Colonic mucosa (tissue), 4 donors: ENCODE measurements around the gene FIGNL1. TPM values are rescaled to one million over a fixed set of nuclear protein-coding genes. Genes with fewer than 3 reads are reported as not detected.

ENCODE experiments used
- DNase-seq: peaks from one replicate; pipeline ENCODE4 v3.0.0-alpha.2; 2020
- H3K27ac ChIP-seq: fragments of 200-600 bp; one replicate; pipeline ENCODE4 v1.8.0; 2021
- H3K27me3 ChIP-seq: fragments of 200-600 bp; one replicate; pipeline ENCODE4 v1.8.0; 2021
- H3K36me3 ChIP-seq: fragments of 200-600 bp; one replicate; pipeline ENCODE4 v1.8.0; 2021
- H3K4me1 ChIP-seq: fragments of 200-600 bp; one replicate; pipeline ENCODE4 v1.8.0; 2021; ENCODE audit warnings: mild to moderate bottlenecking
- H3K4me3 ChIP-seq: fragments of 200-600 bp; one replicate; pipeline ENCODE4 v1.8.0; 2021
- H3K9ac ChIP-seq, 2 donors: one replicate each; pipeline ENCODE4 v1.7.0; 2013; ENCODE audit warnings: control low read depth in 2 of 2, low read depth in 2 of 2, low read length in 2 of 2
- H3K9me3 ChIP-seq: fragments of 200-600 bp; one replicate; pipeline ENCODE4 v1.8.0; 2021
- CTCF ChIP-seq: fragments of 200-600 bp; IDR thresholded peaks from one replicate; pipeline ENCODE4 v1.8.0; 2022; ENCODE audit warnings: antibody characterized with exemption, mild to moderate bottlenecking
- intact Hi-C: fragments of 100-400 bp; cut with DNase I; formaldehyde crosslinking; loops from one replicate; pipeline ENCODE4 v1.14.1; 2022
- total RNA-seq, 2 donors: library from RNA; stranded (reverse); fragmentation: NEBNext Ultra II Directional in 1 of 2; extraction: Animal tissue kit (Norgen Biotek cat#: 25700) in 1 of 2; gene quantifications; one replicate each; pipeline ENCODE4 v1.2.1, GENCODE V29; 2021
- donor health status: healthy.
- donor health status: DM: no; HTN: no; CAD: no.
- donor health status: DM: no; HTN: no; CAD: no.

Gene FIGNL1
- total RNA-seq, 2 donors from 2014 or later, result 6.1 to 19.0 TPM

- H3K4me3 ChIP-seq, result no peak overlapping the region
- H3K36me3 ChIP-seq, result no peaks in the 10 kb centered on the region
- H3K27ac ChIP-seq, result no peak overlapping the region
- no peak overlapping the region for H3K9ac ChIP-seq
- H3K27me3 ChIP-seq, result no peaks in the 10 kb centered on the region
- H3K9me3 ChIP-seq, result no peaks in the 10 kb centered on the region
- no peaks in the 10 kb centered on the region for H3K4me1 ChIP-seq
- DNase-seq, result no peak
- intact Hi-C loops, result no loop called here
- no peak for TF ChIP-seq CTCF
Measured at GRCh38 chr7:50495746-50496145, 45.6 kb upstream of the FIGNL1 start.

GRCh38 chr7:50492770-50493519 lies 42.8 kb upstream of the FIGNL1 start:
- Histone ChIP-seq H3K4me1 (no peaks in the 10 kb centered on the region), H3K4me3 (no peak overlapping the region), H3K9me3 (no peaks in the 10 kb centered on the region), H3K27ac (no peak overlapping the region), H3K36me3 (no peaks in the 10 kb centered on the region), H3K9ac (no peak overlapping the region), H3K27me3 (no peaks in the 10 kb centered on the region)
- no peak for DNase-seq
- TF ChIP-seq CTCF, result no peak
- intact Hi-C loops, result no loop called here

- no peak for DNase-seq
- H3K9ac ChIP-seq, result no peak overlapping the region
- no peaks in the 10 kb centered on the region for H3K4me1 ChIP-seq
- H3K4me3 ChIP-seq, result no peak overlapping the region
- H3K9me3 ChIP-seq, result no peaks in the 10 kb centered on the region
- H3K27me3 ChIP-seq, result no peaks in the 10 kb centered on the region
- H3K36me3 ChIP-seq, result no peaks in the 10 kb centered on the region
- intact Hi-C loops, result no loop called here
- no peak for TF ChIP-seq CTCF
- no peak overlapping the region for H3K27ac ChIP-seq
Measured at GRCh38 chr7:50491943-50492342, 41.8 kb upstream of the FIGNL1 start.

GRCh38 chr7:50491209-50491608 lies 41.1 kb upstream of the FIGNL1 start:
- no peak for TF ChIP-seq CTCF
- Histone ChIP-seq H3K4me1 (no peaks in the 10 kb centered on the region), H3K27me3 (no peaks in the 10 kb centered on the region), H3K4me3 (no peak overlapping the region), H3K36me3 (no peaks in the 10 kb centered on the region), H3K9me3 (no peaks in the 10 kb centered on the region), H3K27ac (no peak overlapping the region), H3K9ac (no peak overlapping the region)
- intact Hi-C loops, result no loop called here
- no peak for DNase-seq

- Histone ChIP-seq H3K27me3 (no peaks in the 10 kb centered on the region), H3K27ac (no peak overlapping the region), H3K36me3 (no peaks in the 10 kb centered on the region), H3K4me3 (no peak overlapping the region), H3K4me1 (no peaks in the 10 kb centered on the region), H3K9ac (no peak overlapping the region), H3K9me3 (no peaks in the 10 kb centered on the region)
- intact Hi-C loops, result no loop called here
- TF ChIP-seq CTCF, result no peak
- DNase-seq, result no peak
Measured at GRCh38 chr7:50488379-50488778, 38.2 kb upstream of the FIGNL1 start.
